Stimulated activated effector memory CD8-positive, alpha-beta T cell treated with anti-CD3 and anti-CD28 coated beads, Interleukin-12 subunit alpha, Interleukin-12 subunit beta, amount 100 ng/mL, for 72 hours (primary cell): ENCODE measurements around the gene KRT37.

Source experiments
- ATAC-seq: fragments of 150-1000 bp; cut with Tn5 transposase; 2 replicates; pipeline ENCODE4 v1.10.0; 2021
- DNase-seq, 2 donors: peaks; one replicate each; pipeline ENCODE4 v3.0.0; 2021 to 2022; ENCODE audit warnings: low spot score in 2 of 2
- H3K27ac Mint-ChIP-seq: one replicate; pipeline ENCODE4 v1.8.0; 2022; ENCODE audit warnings: mild to moderate bottlenecking, mixed read lengths
- H3K36me3 Mint-ChIP-seq: one replicate; pipeline ENCODE4 v1.8.0; 2022; ENCODE audit warnings: mild to moderate bottlenecking, mixed read lengths
- H3K4me1 Mint-ChIP-seq: one replicate; pipeline ENCODE4 v1.8.0; 2022; ENCODE audit warnings: mixed read lengths
- H3K4me3 Mint-ChIP-seq: one replicate; pipeline ENCODE4 v1.8.0; 2022; ENCODE audit warnings: mild to moderate bottlenecking, mixed read lengths
- H3K9me3 Mint-ChIP-seq: one replicate; pipeline ENCODE4 v1.8.0; 2022; ENCODE audit warnings: mixed read lengths

The KRT37 gene

GRCh38 chr17:41424111-41424635, at the start of gene KRT37:
KRT37 (minus strand) TSS chr17:41424585; CDS start chr17:41424523, 62 bp downstream.
- H3K4me1 Mint-ChIP-seq: no peaks in the 10 kb centered on the region
- H3K36me3 Mint-ChIP-seq: no peaks in the 10 kb centered on the region
- ATAC-seq (no peak), DNase-seq (no peak)
- H3K9me3 Mint-ChIP-seq: no peaks in the 10 kb centered on the region
- no peak within 1 kb of the TSS for H3K27ac Mint-ChIP-seq
- H3K4me3 Mint-ChIP-seq: no peak within 1 kb of the TSS

DNA sequence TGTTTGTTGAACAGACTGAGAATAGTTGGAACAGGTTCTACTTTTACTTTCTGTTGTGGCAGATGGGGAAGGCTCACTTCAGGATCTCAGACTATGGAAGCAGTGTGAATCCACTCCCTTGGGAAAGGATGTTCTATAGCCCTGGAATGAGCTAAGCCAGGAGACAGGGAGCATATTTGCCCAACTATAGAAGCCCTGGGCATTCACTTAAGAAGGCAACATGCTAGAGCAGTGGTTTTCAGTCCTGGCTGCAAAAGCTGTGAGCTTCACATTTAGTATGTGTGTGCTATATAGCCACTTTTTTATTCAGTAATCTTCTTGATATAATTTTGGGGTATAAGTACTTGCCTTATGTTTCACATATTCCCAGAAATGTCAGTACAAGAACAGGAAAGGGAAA, 44.0 kb upstream of the KRT37 start:
- no peaks in the 10 kb centered on the region for H3K36me3 Mint-ChIP-seq
- H3K9me3 Mint-ChIP-seq: no peaks in the 10 kb centered on the region
- no peak for DNase-seq
- H3K4me1 Mint-ChIP-seq: no peaks in the 10 kb centered on the region
- no peak overlapping the region for H3K27ac Mint-ChIP-seq
- no peak for ATAC-seq
- no peak overlapping the region for H3K4me3 Mint-ChIP-seq

DNA sequence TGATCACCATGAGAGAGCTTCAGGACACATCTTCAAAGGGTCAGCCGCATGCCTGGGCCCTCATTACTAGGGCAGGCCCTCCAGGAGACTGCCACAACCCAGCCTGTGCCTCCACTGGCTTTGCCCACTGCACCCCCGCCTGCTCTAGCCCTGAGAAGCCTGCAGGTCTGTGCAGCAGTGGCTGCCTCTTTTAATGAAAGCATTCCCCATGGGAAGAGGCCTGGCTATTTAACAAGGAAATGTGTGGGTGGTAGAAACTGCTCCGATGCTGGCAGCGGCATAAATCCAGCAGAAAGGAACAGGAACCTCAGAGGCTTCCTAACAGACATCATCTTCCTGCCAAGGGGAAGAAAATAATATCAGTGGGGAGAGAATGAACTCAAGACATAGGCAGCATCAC, 43.2 kb upstream of the KRT37 start:
- ATAC-seq (no peak), DNase-seq (no peak)
- H3K9me3 Mint-ChIP-seq: no peaks in the 10 kb centered on the region
- no peak overlapping the region for H3K27ac Mint-ChIP-seq
- H3K36me3 Mint-ChIP-seq: no peaks in the 10 kb centered on the region
- no peaks in the 10 kb centered on the region for H3K4me1 Mint-ChIP-seq
- H3K4me3 Mint-ChIP-seq: no peak overlapping the region

DNA sequence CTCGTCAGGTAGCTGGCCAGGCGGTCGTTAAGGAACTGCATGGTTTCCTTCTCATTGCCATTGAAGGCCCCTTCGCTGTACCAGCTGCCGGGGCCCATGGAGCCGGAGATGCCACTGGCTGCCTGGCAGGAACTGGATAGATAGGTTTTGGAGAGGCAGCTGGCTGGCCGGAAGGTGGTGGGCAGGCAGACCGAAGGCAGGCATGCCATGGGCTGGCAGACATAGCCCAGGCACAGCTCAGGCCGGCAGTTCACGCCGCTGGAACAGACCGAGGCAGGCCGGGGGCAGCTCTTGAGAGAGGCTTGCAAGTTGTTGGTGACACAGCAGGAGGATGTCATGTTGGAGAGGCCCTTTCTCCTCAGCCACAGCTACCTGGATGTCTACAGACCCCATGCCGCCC, 42.6 kb upstream of the KRT37 start, which contains the start of gene KRT32:
Gene KRT32 (minus strand): TSS at position 399 of the 400 bp plus-strand sequence. CDS start 61 bp downstream, at position 338.
- Mint-ChIP-seq H3K36me3 (no peaks in the 10 kb centered on the region), H3K9me3 (no peaks in the 10 kb centered on the region), H3K4me3 (no peak within 1 kb of the TSS), H3K27ac (no peak within 1 kb of the TSS), H3K4me1 (no peaks in the 10 kb centered on the region)
- DNase-seq (no peak), ATAC-seq (no peak)

GRCh38 chr17:41464682-41465081, 40.3 kb upstream of the KRT37 start:
- Mint-ChIP-seq H3K4me1 (no peaks in the 10 kb centered on the region), H3K36me3 (no peaks in the 10 kb centered on the region), H3K27ac (no peak overlapping the region), H3K9me3 (no peaks in the 10 kb centered on the region), H3K4me3 (no peak overlapping the region)
- ATAC-seq: no peak
- DNase-seq: no peak

DNA sequence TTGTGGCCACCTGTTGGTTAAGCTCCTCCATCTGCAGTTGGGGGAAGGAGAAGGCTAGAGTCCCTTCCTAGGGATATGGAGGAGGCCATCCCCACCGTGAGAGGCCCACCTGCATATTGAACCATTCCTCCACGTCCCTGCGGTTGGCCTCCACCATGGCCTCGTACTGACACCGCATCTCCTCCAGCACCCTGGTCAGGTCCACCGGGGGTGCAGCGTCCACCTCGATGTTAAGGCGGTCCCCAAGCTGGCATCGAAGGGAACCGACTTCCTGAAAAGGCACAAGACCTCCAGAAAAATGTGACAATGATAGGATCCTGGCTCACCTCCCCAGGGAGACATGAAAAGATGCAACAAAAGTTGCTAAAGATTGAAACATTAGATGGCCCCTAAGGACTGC, 39.8 kb upstream of the KRT37 start:
- no peak overlapping the region for H3K27ac Mint-ChIP-seq
- H3K36me3 Mint-ChIP-seq: no peaks in the 10 kb centered on the region
- no peak for DNase-seq
- H3K9me3 Mint-ChIP-seq: no peaks in the 10 kb centered on the region
- ATAC-seq: no peak
- no peak overlapping the region for H3K4me3 Mint-ChIP-seq
- H3K4me1 Mint-ChIP-seq: no peaks in the 10 kb centered on the region

DNA sequence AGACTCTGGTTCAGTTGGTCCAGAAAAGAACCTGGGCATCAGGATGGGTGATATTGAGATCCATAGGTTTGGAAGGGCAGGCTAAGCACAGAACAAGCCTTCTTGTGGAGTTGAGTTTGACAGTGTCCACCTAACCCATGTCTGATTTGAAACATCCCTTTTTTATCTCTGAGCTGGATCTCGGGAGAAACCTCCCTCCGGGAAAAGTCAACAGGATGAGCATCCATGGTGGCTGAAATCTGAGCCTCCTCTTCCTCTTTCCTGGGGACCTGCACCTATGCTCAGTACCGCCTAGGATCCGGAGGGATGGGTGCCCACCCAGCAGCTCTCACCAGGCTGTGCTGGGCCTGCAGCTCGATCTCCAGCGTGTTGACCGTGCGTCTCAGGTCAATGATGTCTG, 39.4 kb upstream of the KRT37 start:
- no peaks in the 10 kb centered on the region for H3K9me3 Mint-ChIP-seq
- no peak for DNase-seq
- no peaks in the 10 kb centered on the region for H3K4me1 Mint-ChIP-seq
- H3K4me3 Mint-ChIP-seq: no peak overlapping the region
- ATAC-seq: no peak
- no peak overlapping the region for H3K27ac Mint-ChIP-seq
- H3K36me3 Mint-ChIP-seq: no peaks in the 10 kb centered on the region

GRCh38 chr17:41462705-41463104, 38.3 kb upstream of the KRT37 start:
- Mint-ChIP-seq H3K4me1 (no peaks in the 10 kb centered on the region), H3K36me3 (no peaks in the 10 kb centered on the region), H3K9me3 (no peaks in the 10 kb centered on the region), H3K4me3 (no peak overlapping the region), H3K27ac (no peak overlapping the region)
- no peak for DNase-seq
- ATAC-seq: no peak

- H3K4me1 Mint-ChIP-seq: no peaks in the 10 kb centered on the region
- no peak overlapping the region for H3K27ac Mint-ChIP-seq
- no peaks in the 10 kb centered on the region for H3K36me3 Mint-ChIP-seq
- ATAC-seq (no peak), DNase-seq (no peak)
- no peak overlapping the region for H3K4me3 Mint-ChIP-seq
- H3K9me3 Mint-ChIP-seq: no peaks in the 10 kb centered on the region
These were observed 33.3 kb upstream of the KRT37 start for GRCh38 chr17:41457676-41458075.

DNA sequence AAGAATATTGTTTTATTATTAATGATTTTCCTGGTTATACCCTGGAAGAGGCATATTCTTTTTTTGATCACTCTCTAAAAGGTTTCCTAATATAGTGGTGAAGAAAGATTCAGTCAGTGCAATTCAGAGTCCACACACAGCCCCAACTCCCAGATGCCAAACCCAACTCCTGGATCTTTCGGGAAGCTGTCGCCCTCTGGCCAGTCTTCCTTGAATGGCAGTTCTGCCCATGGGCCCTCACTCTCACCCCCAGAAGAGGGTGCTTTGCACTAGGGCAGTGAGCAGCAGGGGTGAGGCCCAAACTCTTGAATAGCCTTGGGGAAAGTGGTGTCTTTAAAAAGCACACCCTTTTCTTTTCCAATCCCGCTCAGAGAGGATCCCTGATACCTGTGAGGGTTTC, 31.8 kb upstream of the KRT37 start:
- H3K36me3 Mint-ChIP-seq: no peaks in the 10 kb centered on the region
- ATAC-seq: no peak
- no peaks in the 10 kb centered on the region for H3K9me3 Mint-ChIP-seq
- no peak overlapping the region for H3K27ac Mint-ChIP-seq
- no peak for DNase-seq
- H3K4me3 Mint-ChIP-seq: no peak overlapping the region
- no peaks in the 10 kb centered on the region for H3K4me1 Mint-ChIP-seq

GRCh38 chr17:41455236-41455635, 30.9 kb upstream of the KRT37 start:
- no peaks in the 10 kb centered on the region for H3K9me3 Mint-ChIP-seq
- no peak for DNase-seq
- H3K4me3 Mint-ChIP-seq: no peak overlapping the region
- H3K36me3 Mint-ChIP-seq: no peaks in the 10 kb centered on the region
- H3K4me1 Mint-ChIP-seq: no peaks in the 10 kb centered on the region
- ATAC-seq: no peak
- no peak overlapping the region for H3K27ac Mint-ChIP-seq

- Mint-ChIP-seq H3K36me3 (no peaks in the 10 kb centered on the region), H3K27ac (no peak overlapping the region), H3K9me3 (no peaks in the 10 kb centered on the region), H3K4me3 (no peak overlapping the region), H3K4me1 (no peaks in the 10 kb centered on the region)
- no peak for DNase-seq
- ATAC-seq: no peak
These were observed 28.7 kb upstream of the KRT37 start for GRCh38 chr17:41453066-41453465.

GRCh38 chr17:41452281-41452680, 27.9 kb upstream of the KRT37 start:
- H3K4me3 Mint-ChIP-seq: no peak overlapping the region
- no peaks in the 10 kb centered on the region for H3K36me3 Mint-ChIP-seq
- ATAC-seq (no peak), DNase-seq (no peak)
- H3K9me3 Mint-ChIP-seq: no peaks in the 10 kb centered on the region
- no peak overlapping the region for H3K27ac Mint-ChIP-seq
- H3K4me1 Mint-ChIP-seq: no peaks in the 10 kb centered on the region

DNA sequence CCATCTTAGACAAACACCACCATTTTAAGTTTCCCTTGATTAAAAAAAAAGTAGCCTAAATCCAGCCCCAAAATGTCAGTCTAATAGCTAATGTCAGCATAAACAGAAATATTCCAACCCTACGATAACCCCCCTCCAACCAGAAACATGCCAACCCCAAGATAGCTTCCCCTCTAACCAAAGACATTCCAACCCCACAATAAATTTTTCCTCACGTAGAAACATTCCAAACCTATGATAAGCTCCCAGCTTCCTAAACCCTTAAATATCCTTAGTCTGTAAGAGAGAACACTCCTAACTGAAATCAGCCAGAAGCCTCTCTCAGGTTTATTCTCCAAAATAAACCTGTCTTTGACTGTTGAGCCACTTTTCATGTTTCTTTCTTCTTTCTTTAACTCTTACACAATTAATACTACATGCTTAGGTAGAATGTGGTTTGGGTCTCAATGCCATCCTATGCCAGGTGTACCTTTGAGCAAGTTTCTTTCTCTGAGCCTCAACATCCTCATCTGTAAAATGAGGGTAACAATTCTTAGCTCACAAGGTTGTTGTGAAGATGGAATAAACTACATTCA, 26.9 kb upstream of the KRT37 start:
- H3K4me1 Mint-ChIP-seq: no peaks in the 10 kb centered on the region
- H3K9me3 Mint-ChIP-seq: no peaks in the 10 kb centered on the region
- H3K4me3 Mint-ChIP-seq: no peak overlapping the region
- ATAC-seq (no peak), DNase-seq (no peak)
- no peaks in the 10 kb centered on the region for H3K36me3 Mint-ChIP-seq
- H3K27ac Mint-ChIP-seq: no peak overlapping the region

GRCh38 chr17:41449008-41449407, 24.6 kb upstream of the KRT37 start:
- Mint-ChIP-seq H3K4me3 (no peak overlapping the region), H3K36me3 (no peaks in the 10 kb centered on the region), H3K4me1 (no peaks in the 10 kb centered on the region), H3K9me3 (no peaks in the 10 kb centered on the region), H3K27ac (no peak overlapping the region)
- ATAC-seq (no peak), DNase-seq (no peak)

- ATAC-seq (no peak), DNase-seq (no peak)
- H3K9me3 Mint-ChIP-seq: no peaks in the 10 kb centered on the region
- no peak overlapping the region for H3K27ac Mint-ChIP-seq
- H3K4me1 Mint-ChIP-seq: no peaks in the 10 kb centered on the region
- H3K4me3 Mint-ChIP-seq: no peak overlapping the region
- no peaks in the 10 kb centered on the region for H3K36me3 Mint-ChIP-seq
These were observed 24.1 kb upstream of the KRT37 start for GRCh38 chr17:41448506-41448905.

GRCh38 chr17:41446806-41447205, 22.4 kb upstream of the KRT37 start:
- Mint-ChIP-seq H3K4me1 (no peaks in the 10 kb centered on the region), H3K4me3 (no peak overlapping the region), H3K36me3 (no peaks in the 10 kb centered on the region), H3K9me3 (no peaks in the 10 kb centered on the region), H3K27ac (peak overlapping the region; percentile 21)
- DNase-seq (no peak), ATAC-seq (no peak)
